Tongue (tissue), 2 donors: ENCODE results near the gene LCE2D. TPM values are rescaled to one million over a fixed set of nuclear protein-coding genes. Genes with fewer than 3 reads are reported as not detected.
"Not testable (repeated sequence)": the region's sequence is repeated elsewhere in the genome, so short reads cannot be mapped to it uniquely, and the experiment has no call there.

Experiments
- DNase-seq: peaks from one replicate; pipeline ENCODE4 v3.0.0-alpha.2; 2015
- total RNA-seq: library from RNA; depleted of rRNA; stranded (reverse); fragments of >200 nt; gene quantifications from one replicate; pipeline ENCODE4 v1.2.3, GENCODE V29; 2014

LCE2D gene, protein sequence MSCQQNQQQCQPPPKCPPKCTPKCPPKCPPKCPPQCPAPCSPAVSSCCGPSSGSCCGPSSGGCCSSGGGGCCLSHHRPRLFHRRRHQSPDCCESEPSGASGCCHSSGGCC
- not detected for total RNA-seq

DNA sequence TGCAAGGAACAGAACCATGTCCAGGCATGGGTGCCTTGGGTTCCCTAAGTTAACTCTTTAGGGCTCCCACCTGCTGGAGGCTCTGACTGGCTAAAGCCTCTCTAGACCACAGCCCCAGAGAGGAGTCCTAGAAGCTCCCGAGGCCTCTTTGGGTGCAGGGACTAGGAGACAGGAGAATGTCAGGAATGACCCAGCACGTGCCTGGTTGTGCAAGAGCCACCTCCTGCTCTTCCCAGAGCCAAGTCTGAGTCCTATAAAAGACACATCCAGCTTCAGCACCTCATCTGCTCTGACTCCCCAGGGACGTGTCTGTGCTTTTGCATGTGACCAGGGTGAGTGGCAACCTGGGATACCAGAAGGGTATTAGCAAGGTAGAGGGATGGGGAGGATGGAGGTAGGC is at the start of gene LCE2D:
LCE2D (plus strand) TSS at position 283 of the 400 bp plus-strand sequence. CDS start 726 bp downstream, outside the sequence.
- no peak for DNase-seq

DNA sequence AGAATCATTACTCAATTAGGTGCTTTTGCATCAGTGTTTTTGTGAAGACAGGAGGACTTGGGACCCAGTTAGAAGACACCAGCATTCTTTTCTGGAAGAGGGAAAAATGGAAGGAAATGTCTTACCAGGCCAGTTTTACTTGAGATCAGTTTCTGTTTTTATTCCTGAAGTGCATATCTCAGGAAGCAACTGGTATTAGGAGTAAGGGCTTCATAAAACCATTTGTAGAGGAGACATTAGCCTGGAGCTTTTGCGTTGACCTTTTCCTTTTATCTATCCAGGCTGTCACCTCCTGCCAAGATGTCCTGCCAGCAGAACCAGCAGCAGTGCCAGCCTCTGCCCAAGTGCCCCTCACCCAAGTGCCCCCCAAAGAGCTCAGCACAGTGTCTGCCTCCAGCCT is 49.7 kb upstream of the LCE2D start, which contains the start of gene LCE3B:
LCE3B (plus strand) TSS at position 301 of the 400 bp plus-strand sequence; CDS start at position 301, 0 bp downstream.
- DNase-seq = no peak

DNA sequence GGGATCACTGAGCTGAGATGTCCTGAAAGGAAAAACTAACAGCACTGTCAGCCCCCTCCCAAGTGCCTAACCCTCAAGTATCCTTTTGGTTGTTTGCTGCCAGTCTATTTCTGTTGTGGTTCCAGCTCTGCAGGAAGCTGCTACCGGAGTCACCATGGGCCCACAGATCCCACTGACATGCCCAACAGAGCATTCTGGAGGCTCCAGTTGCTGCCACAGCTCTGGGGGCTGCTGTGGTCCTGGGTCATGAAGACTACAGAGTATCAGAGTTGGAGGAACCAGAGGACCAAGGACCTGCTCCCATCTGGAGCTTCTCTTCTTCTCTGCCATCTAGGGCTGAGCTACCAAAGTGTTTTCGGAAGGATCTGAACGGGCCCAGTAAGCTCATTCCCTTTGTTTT is 41.2 kb upstream of the LCE2D start:
- DNase-seq = no peak

DNA sequence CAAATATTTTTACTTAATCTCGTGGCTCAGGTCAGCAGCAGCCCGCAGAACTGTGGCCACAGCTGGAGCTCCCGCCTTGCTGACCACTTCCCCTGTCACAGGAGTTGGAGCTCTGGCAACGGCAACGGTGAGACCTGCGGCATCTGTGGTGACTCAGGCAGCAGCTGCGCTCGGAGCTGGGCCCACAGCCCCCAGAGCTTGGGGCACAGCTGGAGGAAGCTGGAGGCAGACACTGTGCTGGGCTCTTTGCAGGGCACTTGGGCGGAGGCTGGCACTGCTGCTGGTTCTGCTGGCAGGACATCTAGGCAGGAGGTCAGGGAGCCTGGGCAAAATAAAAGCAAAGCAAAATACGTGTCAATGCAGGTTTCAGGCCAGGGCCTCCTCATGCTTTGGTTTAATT is 40.4 kb upstream of the LCE2D start, which contains the start of gene LCE3A:
LCE3A (minus strand) TSS at position 301 of the 400 bp plus-strand sequence; CDS start at position 301, 0 bp downstream.
- DNase-seq = peak; percentile 77

DNA sequence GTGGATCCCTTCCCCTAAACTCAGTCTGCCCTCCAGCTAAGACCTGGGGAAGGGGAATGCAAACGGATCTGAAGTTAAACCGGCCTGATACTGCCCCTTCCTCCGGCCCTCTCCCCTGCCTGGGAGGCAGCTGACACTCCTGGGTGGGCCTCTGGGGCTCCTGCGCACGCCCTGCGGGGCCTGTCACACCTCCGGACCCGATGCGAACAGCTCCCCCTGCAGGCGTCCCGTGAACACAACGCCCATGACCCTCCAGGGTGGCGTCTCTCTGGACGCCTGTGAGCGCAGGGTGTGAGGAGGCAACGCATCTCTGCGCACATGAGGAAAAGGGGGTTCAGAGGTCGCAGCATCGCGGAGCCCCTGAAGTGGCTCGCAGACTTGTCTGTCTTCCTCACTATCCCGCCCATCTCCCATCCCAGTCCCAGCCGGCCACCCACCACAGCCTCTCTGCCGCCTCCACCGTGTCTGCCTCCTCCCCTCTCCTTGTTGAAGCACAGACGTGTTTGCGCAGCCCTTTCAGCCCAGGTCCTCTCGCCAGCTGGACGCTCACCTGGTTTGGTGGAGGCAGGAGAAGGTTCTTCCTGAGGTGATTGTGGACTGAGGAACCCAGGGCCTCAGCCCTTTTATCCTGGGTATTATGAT is 39.9 kb upstream of the LCE2D start:
- peak; percentile 16 for DNase-seq

DNA sequence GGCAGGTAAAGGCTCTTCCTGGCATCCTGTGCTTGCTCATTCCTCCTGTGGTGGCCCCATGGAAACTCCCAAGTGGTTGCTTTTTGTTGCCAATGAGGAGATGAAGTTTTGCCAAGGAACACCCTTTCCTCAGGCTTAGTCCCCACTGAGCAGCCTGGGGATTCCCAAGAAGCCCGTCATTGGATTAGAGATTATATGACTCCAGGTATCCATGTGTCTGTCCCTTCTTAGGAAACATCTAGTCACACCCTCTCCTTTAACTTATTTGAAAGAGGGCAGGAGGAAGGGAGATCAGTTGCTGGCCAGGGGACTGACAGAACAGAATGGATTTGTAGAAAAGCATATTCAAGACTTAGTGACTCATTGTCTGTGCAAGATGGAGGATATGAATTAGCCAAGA is 36.4 kb upstream of the LCE2D start:
- DNase-seq = no peak

DNA sequence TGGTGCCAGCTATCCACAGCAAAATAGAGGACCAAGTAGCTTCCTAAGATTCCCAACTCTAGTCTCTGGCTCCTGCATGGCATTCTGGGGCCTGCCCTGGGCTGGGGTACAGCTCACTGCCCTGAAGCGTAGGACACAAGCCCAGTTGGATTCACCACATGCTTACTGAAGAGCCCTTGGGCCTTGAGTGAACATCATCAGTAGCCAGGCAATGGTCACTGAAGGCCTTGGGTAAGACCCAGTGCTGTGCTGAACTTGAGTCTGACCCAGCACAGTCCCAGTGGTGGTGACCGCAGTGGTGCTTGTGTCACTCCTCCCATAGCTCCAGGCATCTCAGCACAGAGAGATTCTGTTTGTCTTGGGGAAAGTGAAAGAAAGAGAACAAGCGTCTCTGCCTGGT is 32.6 kb upstream of the LCE2D start:
- no peak for DNase-seq

DNA sequence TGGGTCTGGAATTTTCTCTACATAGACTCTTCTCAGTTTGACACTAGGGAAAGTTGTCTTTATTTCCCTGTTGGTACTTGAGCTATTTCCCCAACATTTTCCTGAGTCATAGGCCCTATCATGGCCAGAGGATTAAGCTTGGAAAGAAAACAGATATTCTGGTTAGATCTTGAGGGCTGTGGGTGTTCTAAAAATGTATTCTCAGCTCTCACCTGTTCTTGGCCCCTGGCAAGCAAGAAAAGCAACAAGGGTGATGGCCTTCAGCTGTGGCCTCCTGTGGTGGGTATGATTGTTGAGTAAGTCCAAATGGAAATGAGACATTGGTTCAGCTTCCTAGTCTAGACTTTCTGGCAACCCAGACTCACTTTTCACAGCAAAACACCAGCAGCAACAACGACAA is 22.8 kb upstream of the LCE2D start:
- DNase-seq = no peak

DNA sequence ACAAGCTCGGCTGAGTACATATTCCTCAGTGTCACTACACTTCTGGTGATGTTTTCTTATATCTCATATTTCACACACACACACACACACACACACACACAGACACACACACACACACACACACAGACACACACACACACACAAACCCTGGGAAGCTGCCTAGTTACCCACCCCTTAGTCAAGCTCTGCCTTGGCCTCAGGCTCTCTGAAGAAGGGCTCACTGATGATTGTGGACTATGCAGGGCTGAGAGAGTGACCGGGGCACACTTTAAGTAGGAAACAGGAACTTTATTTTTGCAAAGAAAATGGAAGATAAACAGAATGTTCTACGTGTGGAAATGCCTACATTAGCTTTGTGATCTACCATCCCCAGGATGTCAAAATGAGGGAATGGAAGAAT is 19.2 kb upstream of the LCE2D start:
- no peak for DNase-seq

DNA sequence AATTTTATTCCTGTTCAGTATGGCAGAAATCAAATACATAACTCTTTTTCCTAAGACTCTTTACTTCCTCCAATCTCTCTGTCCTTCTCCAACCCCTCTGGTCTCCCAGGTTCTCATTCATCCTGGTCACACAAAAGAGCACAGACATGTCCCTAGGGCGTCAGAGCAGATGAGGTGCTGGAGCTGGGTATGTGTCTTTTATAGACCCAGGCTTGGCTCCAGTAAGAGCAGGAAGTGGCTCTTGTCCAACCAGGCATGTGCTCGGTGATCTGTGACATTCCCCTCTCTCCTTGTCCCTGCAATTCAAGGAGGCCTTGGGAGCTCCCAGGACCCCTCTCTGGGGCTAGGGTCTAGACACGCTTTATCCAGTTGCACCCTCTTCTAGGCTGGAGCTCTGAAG is 18.0 kb upstream of the LCE2D start:
- DNase-seq = no peak

DNA sequence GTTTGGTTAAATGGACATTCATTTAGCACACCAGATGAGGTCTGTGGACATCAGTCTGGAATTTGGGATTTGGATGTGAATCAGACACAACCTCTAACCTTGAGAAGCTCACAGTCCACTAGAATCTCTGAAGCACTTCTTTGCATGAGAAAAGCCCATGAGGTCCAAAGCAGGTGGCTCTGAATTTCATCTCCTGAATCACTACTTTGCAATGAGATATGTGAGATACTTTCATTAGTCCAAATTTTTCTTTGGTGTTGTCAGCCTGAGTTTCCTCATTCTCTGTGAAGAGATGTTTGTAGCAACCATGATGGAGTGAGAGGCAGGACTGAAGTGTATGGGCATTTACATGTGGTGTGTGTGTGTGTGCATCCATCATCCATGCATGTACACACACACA is 16.5 kb upstream of the LCE2D start:
- DNase-seq = no peak

DNA sequence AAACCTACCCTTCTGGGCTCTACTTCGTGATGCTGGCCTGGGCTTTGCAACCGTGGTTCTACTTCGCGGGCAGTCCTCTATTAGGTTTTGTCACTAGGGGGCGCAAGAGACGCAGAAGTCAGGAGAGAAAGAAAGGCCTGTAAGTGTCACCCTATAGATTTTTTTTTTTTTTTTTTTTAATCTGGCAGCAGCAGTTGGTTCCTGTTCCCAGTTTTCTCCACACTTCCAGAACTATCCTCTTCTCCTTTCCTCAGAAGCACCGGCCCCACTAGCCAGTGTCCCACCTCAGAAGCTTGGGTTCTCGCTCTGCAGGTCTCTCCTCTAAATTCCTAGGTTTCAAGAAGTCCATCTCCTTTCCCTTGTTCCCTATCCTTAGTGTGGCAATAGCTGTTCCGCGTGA is 9.1 kb upstream of the LCE2D start:
- peak; percentile 82 for DNase-seq

DNA sequence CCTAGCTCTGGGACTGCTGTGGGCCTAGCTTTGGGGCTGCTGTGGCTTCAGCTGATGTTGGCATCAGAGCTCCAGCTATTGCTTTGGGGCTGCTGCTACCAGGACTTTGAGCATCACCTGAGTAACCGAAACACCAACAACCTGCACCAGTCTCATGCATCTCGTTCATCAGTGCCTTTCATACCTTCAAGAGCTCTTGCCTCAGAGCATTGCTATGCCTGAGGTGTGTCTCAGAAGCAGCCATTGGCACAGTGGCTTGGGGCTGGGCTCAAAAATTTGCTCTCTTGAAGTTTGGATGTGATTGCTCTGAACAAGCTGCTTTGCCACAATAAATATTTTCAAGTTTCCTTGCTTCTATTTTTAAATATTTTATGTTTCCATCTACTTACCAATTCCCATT is 6.7 kb upstream of the LCE2D start:
- DNase-seq = no peak

DNA sequence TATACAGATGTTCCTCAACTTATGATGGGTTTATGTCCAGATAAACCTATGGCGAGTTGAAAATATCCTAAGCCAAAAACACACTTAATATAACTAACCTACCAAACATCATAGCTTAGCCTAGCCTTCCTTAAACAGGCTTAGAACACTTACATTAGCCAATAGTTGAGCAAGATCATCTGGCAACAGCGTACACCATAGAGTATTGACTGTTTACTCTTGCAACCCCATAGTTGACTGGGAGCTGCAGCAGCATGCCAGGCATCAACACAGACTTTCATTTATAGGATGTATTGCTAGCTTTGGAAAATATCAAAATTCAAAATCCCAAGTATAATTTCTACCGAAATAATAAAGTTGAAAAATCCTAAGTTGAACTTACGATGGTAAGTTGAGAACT is 5.5 kb upstream of the LCE2D start:
- no peak for DNase-seq

DNA sequence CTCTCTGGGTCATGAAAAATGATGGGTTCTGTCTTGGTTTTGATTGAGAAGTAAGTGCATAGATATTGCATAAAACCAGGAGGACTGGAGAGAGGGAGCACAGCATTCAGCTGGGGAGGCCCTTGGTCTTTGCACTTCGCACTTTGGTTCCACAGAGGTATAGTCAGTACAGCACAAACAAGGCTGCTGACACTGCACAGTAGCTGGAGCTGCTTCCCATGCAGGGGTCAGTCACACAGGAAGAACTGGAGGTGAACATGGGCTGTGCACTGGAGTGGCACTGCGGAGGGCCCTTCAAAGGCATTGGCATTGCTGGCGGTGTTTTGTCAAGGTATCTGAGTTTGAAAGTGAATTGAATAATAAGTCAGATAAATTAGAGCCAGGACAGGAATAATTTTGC is 4.5 kb upstream of the LCE2D start:
- DNase-seq = no peak

DNA sequence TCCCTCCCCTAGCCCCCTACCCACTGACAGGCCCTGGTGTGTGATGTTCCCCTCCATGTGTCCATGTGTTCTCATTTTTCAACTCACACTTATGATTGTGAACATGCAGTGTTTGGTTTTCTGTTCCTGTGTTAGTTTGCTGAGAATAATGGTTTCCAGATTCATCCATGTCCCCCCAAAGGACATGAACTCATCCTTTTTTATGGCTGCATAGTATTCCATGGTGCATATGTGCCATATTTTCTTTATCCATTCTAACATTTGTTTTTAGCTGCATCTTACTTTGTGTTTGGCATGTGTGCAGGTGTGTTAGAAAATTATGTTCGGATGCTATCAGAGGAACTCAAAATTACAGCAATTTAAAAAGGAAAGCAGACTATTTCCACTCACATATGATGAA is 3.0 kb downstream of the LCE2D start:
- DNase-seq = not testable (repeated sequence)

DNA sequence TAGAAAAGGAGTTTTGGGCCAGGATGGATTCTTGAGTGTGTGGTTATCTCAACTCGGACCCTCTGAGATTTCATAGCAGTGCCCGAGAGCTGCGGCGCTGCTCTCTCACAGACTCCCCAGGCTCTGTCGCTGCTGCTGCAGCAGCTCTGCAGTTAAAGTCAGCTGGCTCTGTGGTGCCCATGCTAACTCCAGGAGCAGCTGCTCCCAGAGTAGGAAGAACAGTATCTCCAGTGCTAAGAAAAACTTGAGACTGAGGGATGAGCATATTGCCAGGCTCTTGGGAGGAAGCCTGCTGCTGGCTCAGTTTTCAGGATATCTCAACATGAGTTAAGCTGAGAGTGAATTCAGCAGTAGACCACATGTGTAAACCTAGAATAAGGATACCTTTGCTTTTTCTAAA is 4.5 kb downstream of the LCE2D start:
- DNase-seq = peak; percentile 24

DNA sequence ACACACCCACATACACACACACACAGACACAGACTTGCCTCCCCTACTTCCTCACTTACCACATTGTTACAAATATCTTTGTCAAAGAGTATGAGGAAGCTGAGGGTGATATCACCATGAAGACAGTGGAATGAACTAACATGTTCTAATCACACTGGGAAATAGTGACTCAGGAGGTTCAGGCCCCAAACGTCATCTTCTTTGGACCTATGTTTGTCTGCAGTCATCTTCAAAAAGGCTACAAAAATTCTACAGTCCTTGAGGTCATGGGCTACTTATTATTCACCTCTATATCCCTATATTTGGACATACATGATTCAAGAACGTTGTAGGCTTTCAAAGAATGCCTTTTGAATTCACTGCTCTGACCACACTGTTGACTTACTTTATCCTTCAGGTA is 9.8 kb downstream of the LCE2D start:
- no peak for DNase-seq

DNA sequence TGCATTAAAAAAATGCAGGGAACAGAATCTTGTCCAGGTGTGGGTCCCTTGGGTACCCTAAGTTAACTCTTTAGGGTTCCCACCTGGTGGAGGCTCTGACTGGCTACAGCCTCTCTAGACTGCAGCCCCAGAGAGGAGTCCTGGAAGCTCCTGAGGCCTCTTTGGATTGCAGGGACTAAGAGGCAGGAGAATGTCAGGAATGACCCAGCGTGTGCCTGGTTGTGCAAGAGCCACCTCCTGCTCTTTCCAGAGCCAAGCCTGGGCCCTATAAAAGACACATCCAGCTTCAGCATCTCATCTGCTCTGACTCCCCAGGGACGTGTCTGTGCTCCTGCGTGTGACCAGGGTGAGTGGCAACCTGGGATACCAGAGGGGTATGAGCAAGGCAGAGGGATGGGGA is 11.8 kb downstream of the LCE2D start, which contains the start of gene LCE2C:
LCE2C (plus strand) TSS at position 297 of the 400 bp plus-strand sequence. CDS start 737 bp downstream, outside the sequence.
- not testable (repeated sequence) for DNase-seq

DNA sequence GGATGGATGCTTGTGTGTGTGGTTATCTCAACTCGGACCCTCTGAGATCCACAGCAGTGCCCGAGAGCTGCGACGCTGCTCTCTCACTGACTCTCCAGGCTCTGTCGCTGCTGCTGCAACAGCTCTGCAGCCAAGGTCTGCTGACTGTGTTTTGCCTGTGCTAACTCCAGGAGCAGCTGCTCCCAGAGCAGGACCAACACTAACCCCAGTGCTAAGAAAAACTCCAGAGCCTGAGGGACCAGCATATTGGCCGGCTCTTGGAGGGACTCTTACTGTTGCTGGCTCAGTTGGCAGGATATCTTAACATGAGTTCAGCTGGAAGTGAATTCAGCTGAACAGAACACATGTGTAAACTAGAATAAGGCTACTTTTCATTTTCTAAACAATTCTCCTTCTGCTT is 16.3 kb downstream of the LCE2D start:
- DNase-seq = peak; percentile 49

DNA sequence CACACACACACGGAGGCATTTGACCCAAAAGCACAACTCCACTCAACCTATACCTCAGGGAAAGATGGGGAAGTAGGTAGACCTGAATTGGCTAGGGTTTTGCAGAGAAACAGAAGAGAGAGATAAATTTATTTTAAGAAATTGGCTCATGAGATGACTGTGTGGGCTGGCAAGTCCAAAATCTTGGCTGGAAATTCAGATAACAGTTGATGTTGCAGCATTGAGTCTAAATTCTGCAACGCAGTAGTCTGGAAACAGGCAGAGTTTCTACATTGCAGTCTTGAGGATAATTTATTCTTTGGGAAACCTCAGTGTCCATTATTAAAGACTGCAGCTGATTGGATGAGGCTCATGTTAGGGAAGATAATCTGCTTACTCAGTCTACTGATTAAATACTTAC is 18.4 kb downstream of the LCE2D start:
- no peak for DNase-seq

DNA sequence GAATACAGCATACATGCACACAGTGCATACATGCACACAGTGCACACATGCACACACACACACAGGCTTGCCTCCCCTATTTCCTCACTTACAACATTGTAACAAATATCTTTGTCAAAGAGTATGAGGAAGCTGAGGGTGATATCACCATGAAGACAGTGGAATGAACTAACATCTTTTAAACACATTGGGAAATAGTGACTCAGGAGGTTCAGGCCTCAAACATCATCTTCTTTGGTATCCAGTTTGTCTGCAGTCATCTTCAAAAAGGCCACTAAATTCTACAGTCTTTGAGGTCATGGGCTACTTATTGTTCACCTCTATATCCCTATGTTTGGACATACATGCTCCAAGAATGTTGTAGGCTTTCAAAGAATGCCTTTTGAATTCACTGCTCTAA is 20.7 kb downstream of the LCE2D start:
- no peak for DNase-seq

DNA sequence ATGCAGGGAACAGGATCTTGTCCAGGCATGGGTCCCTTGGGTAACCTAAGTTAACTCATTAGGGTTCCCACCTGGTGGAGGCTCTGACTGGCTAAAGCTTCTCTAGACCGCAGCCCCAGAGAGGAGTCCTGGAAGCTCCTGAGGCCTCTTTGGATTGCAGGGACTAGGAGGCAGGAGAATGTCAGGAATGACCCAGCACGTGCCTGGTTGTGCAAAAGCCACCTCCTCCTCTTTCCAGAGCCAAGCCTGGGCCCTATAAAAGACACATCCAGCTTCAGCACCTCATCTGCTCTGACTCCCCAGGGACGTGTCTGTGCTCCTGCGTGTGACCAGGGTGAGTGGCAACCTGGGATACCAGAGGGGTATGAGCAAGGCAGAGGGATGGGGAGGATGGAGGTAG is 22.6 kb downstream of the LCE2D start, which contains the start of gene LCE2B:
LCE2B (plus strand) TSS at position 301 of the 400 bp plus-strand sequence. CDS start 721 bp downstream, outside the sequence.
- DNase-seq = not testable (repeated sequence)
